ENCODE measurements around the gene SOCS1. TPM values are rescaled to one million over a fixed set of nuclear protein-coding genes. Genes with fewer than 3 reads are reported as not detected.
"Not testable (repeated sequence)": the region's sequence is repeated elsewhere in the genome, so short reads cannot be mapped to it uniquely, and the experiment has no call there.

Gene SOCS1
- total and polyA plus RNA-seq, 2 experiments from 2014 or later: 1.4 to 2.3 TPM

GRCh38 chr16:11295672-11296071, 39.7 kb upstream of the SOCS1 start:
- no peaks in the 10 kb centered on the region; the same call in 1 of the 2 replicates for H3K27me3 ChIP-seq (replicated peaks; ENCODE audit: insufficient read depth)
- WGBS, 2 experiments (ENCODE audit: low coverage in 1 of 2, low lambda C conversion rate in 2 of 2, missing lambda C conversion rate in 2 of 2): 94 to 98% methylated on average over 4 of the region's 4 CpGs
- H3F3A ChIP-seq (ENCODE audit: insufficient read depth): 0 out of 2 replicates have a peak, but pooled peaks cover 4% of the 10 kb centered on the region
- no peak for TF ChIP-seq EZH2 (IDR thresholded peaks at IDR 0.05; ENCODE audit: insufficient read depth, poor library complexity, severe bottlenecking)
- TF ChIP-seq EZH2phosphoT487 (IDR thresholded peaks at IDR 0.05; ENCODE audit: insufficient read depth, low read depth): no peak
- peaks cover 9% of the 10 kb centered on the region; the same call in 1 of the 2 replicates for H3K4me1 ChIP-seq (ENCODE audit: insufficient read depth)
- no peaks in the 10 kb centered on the region for H3K9me2 ChIP-seq (ENCODE audit: insufficient read depth)
- no peak overlapping the region for H3K9ac ChIP-seq
- H3K27ac ChIP-seq: no peak overlapping the region
- no peak for DNase-seq
- no peak overlapping the region for H3K4me2 ChIP-seq (ENCODE audit: unreplicated experiment)
- H4K20me1 ChIP-seq (ENCODE audit: insufficient read depth): no peaks in the 10 kb centered on the region
- no peaks in the 10 kb centered on the region for H3K79me2 ChIP-seq (ENCODE audit: insufficient read depth)
- H3K4me3 ChIP-seq: no peak overlapping the region
- H3K9me3 ChIP-seq (ENCODE audit: low read depth): no peaks in the 10 kb centered on the region
- no peak overlapping the region for H2AFZ ChIP-seq
- H3K36me3 ChIP-seq (ENCODE audit: low read depth): no peaks in the 10 kb centered on the region
- in situ Hi-C loops (cut with MboI): no loop called here

DNA sequence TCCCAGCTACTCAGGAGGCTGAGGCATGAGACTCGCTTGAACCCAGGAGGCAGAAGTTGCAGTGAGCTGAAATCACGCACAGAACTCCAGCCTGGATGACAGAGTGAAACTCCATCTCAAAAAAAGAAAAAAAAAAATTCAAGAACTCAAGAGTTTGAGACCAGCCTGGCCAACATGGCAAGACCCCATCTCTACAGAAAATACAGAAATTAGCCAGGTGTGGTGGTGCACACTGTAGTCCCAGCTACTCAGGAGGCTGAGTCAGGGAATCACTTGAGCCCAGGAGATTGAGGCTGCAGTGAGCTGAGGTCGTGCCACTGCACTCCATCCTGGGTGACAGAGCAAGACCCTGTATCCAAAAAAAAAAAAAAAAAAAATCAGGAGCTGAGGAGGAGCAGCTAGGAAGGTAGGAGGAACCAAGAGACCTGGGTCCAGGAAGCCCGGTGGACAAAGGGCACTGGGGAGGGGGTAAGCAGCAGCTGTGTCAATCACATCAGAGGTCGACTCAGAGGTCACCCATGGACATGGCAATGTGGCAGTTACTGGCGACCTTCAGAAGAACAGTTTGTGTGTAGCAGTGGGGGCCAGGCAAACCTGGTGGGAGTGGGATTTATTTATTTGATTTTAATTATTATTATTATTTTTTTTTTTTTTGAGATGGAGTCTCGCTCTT, 36.2 kb upstream of the SOCS1 start:
- Histone ChIP-seq H3K4me3 (no peak overlapping the region), H3K4me2 (ENCODE audit: unreplicated experiment) (no peak overlapping the region), H3K36me3 (ENCODE audit: low read depth) (no peaks in the 10 kb centered on the region), H3K9ac (no peak overlapping the region), H4K20me1 (ENCODE audit: insufficient read depth) (no peaks in the 10 kb centered on the region), H3K9me3 (ENCODE audit: low read depth) (no peaks in the 10 kb centered on the region), H3F3A (ENCODE audit: insufficient read depth) (no peaks in the 10 kb centered on the region), H3K4me1 (ENCODE audit: insufficient read depth) (peaks cover 6% of the 10 kb centered on the region; the same call in 1 of the 2 replicates), H3K27ac (no peak overlapping the region), H3K79me2 (ENCODE audit: insufficient read depth) (no peaks in the 10 kb centered on the region), H3K9me2 (ENCODE audit: insufficient read depth) (no peaks in the 10 kb centered on the region), H3K27me3 (replicated peaks; ENCODE audit: insufficient read depth) (no peaks in the 10 kb centered on the region; the same call in 1 of the 2 replicates), H2AFZ (no peak overlapping the region)
- DNase-seq: no peak
- 67 to 72% methylated on average over 7 of the region's 7 CpGs for WGBS, 2 experiments (ENCODE audit: low coverage in 1 of 2, low lambda C conversion rate in 2 of 2, missing lambda C conversion rate in 2 of 2)
- no peak for TF ChIP-seq EZH2phosphoT487 (IDR thresholded peaks at IDR 0.05; ENCODE audit: insufficient read depth, low read depth)
- TF ChIP-seq EZH2 (IDR thresholded peaks at IDR 0.05; ENCODE audit: insufficient read depth, poor library complexity, severe bottlenecking): no peak
- in situ Hi-C loops (cut with MboI): no loop called here

- no peaks in the 10 kb centered on the region for H3K9me3 ChIP-seq (ENCODE audit: low read depth)
- no peaks in the 10 kb centered on the region for H3F3A ChIP-seq (ENCODE audit: insufficient read depth)
- TF ChIP-seq EZH2 (IDR thresholded peaks at IDR 0.05; ENCODE audit: insufficient read depth, poor library complexity, severe bottlenecking) (no peak), EZH2phosphoT487 (IDR thresholded peaks at IDR 0.05; ENCODE audit: insufficient read depth, low read depth) (no peak)
- WGBS, 2 experiments (ENCODE audit: low coverage in 1 of 2, low lambda C conversion rate in 2 of 2, missing lambda C conversion rate in 2 of 2): 59 to 69% methylated on average over 10 of the region's 10 CpGs
- no peak overlapping the region for H3K4me2 ChIP-seq (ENCODE audit: unreplicated experiment)
- no peaks in the 10 kb centered on the region for H3K79me2 ChIP-seq (ENCODE audit: insufficient read depth)
- no peaks in the 10 kb centered on the region; the same call in 1 of the 2 replicates for H3K27me3 ChIP-seq (replicated peaks; ENCODE audit: insufficient read depth)
- in situ Hi-C loops (cut with MboI): no loop called here
- no peak for DNase-seq
- H4K20me1 ChIP-seq (ENCODE audit: insufficient read depth): no peaks in the 10 kb centered on the region
- H2AFZ ChIP-seq: no peak overlapping the region
- no peak overlapping the region for H3K4me3 ChIP-seq
- H3K27ac ChIP-seq: no peak overlapping the region
- H3K9ac ChIP-seq: no peak overlapping the region
- H3K9me2 ChIP-seq (ENCODE audit: insufficient read depth): no peaks in the 10 kb centered on the region
- H3K36me3 ChIP-seq (ENCODE audit: low read depth): no peaks in the 10 kb centered on the region
- no peaks in the 10 kb centered on the region for H3K4me1 ChIP-seq (ENCODE audit: insufficient read depth)
These were observed 35.2 kb upstream of the SOCS1 start for GRCh38 chr16:11291091-11291703.

DNA sequence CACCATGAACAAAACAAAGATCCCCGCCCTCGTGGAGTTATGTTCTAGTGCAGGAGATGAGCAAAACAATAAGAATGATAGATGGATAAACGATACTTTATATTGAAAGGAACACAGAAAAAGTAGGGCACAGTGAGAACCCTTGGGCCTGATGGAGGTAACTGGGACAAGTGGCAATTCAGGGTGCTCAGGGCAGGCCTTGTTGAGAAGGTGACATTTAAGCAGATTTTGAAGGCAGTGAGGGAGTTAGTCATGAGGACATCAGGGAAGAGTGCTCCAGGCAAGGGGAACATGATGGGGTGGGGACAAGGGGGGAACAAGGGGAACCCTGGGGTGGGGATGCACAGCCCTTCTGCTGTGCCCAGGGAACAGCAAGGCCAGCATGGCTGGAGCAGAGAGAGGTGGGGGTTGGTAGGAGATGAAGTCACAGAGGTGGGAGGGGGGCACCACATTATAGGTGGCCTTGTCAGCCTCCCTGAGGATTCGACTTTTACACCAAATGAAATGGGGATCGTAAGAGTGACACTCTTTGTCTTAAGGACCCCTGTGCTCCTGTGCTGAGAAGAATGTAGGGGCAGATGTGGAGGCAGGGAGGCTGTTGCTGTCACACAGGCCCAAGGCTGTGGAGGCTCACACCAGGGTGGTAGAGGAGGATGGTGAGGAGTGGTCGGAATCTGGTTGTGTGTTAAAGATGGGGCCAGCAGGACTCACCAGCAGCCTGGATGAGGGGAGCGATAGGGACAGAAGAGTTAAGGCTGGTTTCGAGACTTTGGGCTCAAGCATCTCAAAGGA, 34.3 kb upstream of the SOCS1 start:
- Histone ChIP-seq H3K79me2 (ENCODE audit: insufficient read depth) (no peaks in the 10 kb centered on the region), H3K27me3 (replicated peaks; ENCODE audit: insufficient read depth) (no peaks in the 10 kb centered on the region; the same call in 1 of the 2 replicates), H3K9me3 (ENCODE audit: low read depth) (no peaks in the 10 kb centered on the region), H4K20me1 (ENCODE audit: insufficient read depth) (no peaks in the 10 kb centered on the region), H3K4me2 (ENCODE audit: unreplicated experiment) (no peak overlapping the region), H3K27ac (no peak overlapping the region), H3K36me3 (ENCODE audit: low read depth) (no peaks in the 10 kb centered on the region), H3K4me1 (ENCODE audit: insufficient read depth) (no peaks in the 10 kb centered on the region), H2AFZ (no peak overlapping the region), H3K9me2 (ENCODE audit: insufficient read depth) (no peaks in the 10 kb centered on the region), H3K4me3 (no peak overlapping the region), H3F3A (ENCODE audit: insufficient read depth) (no peaks in the 10 kb centered on the region), H3K9ac (no peak overlapping the region)
- DNase-seq: no peak
- TF ChIP-seq EZH2 (IDR thresholded peaks at IDR 0.05; ENCODE audit: insufficient read depth, poor library complexity, severe bottlenecking): no peak
- TF ChIP-seq EZH2phosphoT487 (IDR thresholded peaks at IDR 0.05; ENCODE audit: insufficient read depth, low read depth): no peak
- in situ Hi-C loops (cut with MboI): no loop called here
- WGBS, 2 experiments (ENCODE audit: low coverage in 1 of 2, low lambda C conversion rate in 2 of 2, missing lambda C conversion rate in 2 of 2): 78 to 79% methylated on average over 8 of the region's 8 CpGs

DNA sequence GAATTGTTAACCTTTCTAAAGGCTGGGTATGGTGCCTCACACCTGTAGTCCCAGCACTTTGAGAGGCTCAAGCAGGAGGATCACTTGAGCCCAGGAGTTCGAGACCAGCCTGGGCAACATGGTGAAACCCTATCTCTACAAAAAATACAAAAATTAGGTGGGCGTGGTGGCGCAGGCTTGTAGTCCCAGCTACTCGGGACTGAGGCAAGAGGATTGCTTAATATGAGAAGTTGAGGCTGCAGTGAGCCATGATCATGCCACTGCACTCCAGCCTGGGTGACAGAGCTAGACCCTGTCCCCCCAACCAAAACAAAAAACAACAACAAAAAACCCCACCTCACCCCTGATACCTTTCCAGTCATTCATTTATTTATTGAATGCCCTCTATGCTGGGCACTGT, 33.7 kb upstream of the SOCS1 start:
- H3K4me3 ChIP-seq; H2AFZ ChIP-seq; H3K36me3 ChIP-seq (ENCODE audit: low read depth); H3K4me1 ChIP-seq (ENCODE audit: insufficient read depth); H3K9ac ChIP-seq; H3K27me3 ChIP-seq (replicated peaks; ENCODE audit: insufficient read depth); H3K9me2 ChIP-seq (ENCODE audit: insufficient read depth); H3K4me2 ChIP-seq (ENCODE audit: unreplicated experiment); H3K9me3 ChIP-seq (ENCODE audit: low read depth); in situ Hi-C loops (cut with MboI); H3K27ac ChIP-seq; DNase-seq; H3K79me2 ChIP-seq (ENCODE audit: insufficient read depth); H4K20me1 ChIP-seq (ENCODE audit: insufficient read depth); H3F3A ChIP-seq (ENCODE audit: insufficient read depth): not testable (repeated sequence)
- WGBS, 2 experiments (ENCODE audit: low coverage in 1 of 2, low lambda C conversion rate in 2 of 2, missing lambda C conversion rate in 2 of 2): 81 to 83% methylated on average over 4 of the region's 4 CpGs
